Glutamatergic neuron (in vitro differentiated cells): ENCODE measurements around the gene TRAF5. TPM values are rescaled to one million over a fixed set of nuclear protein-coding genes. Genes with fewer than 3 reads are reported as not detected.
A peak's percentile ranks its signal among the peaks of the same experiment; 100 is the strongest.

Experiments used
- DNase-seq: peaks from one replicate; pipeline ENCODE4 v3.0.0; 2022
- H3K27ac Mint-ChIP-seq: one replicate; pipeline ENCODE4 v1.8.0; 2020; ENCODE audit warnings: mild to moderate bottlenecking, mixed read lengths, inconsistent platforms; ENCODE audit not compliant: unreplicated experiment
- H3K27me3 Mint-ChIP-seq: one replicate; pipeline ENCODE4 v1.8.0; 2020; ENCODE audit warnings: mild to moderate bottlenecking, moderate library complexity, mixed read lengths, inconsistent platforms; ENCODE audit not compliant: unreplicated experiment
- H3K36me3 Mint-ChIP-seq: one replicate; pipeline ENCODE4 v1.8.0; 2020; ENCODE audit warnings: mild to moderate bottlenecking, mixed read lengths, inconsistent platforms; ENCODE audit not compliant: unreplicated experiment
- H3K4me1 Mint-ChIP-seq: one replicate; pipeline ENCODE4 v1.8.0; 2020; ENCODE audit warnings: mild to moderate bottlenecking, low read depth, mixed read lengths, inconsistent platforms; ENCODE audit not compliant: unreplicated experiment
- H3K4me3 Mint-ChIP-seq: one replicate; pipeline ENCODE4 v1.8.0; 2020; ENCODE audit warnings: mild to moderate bottlenecking, mixed read lengths, inconsistent platforms; ENCODE audit not compliant: unreplicated experiment
- H3K9me3 Mint-ChIP-seq: one replicate; pipeline ENCODE4 v1.8.0; 2020; ENCODE audit warnings: mild to moderate bottlenecking, moderate library complexity, mixed read lengths, inconsistent platforms; ENCODE audit not compliant: unreplicated experiment
- CTCF ChIP-seq: fragments of 200-600 bp; sonication (generic); IDR thresholded peaks from one replicate; pipeline ENCODE4 v1.5.0; 2021; ENCODE audit not compliant: partially characterized antibody, unreplicated experiment
- total RNA-seq: library from RNA; stranded (reverse); fragmentation: NEBNext Ultra II Directional; extraction: Animal tissue kit (Norgen Biotek cat#: 25700); gene quantifications from one replicate; pipeline ENCODE4 v1.2.1, GENCODE V29; 2021; ENCODE audit not compliant: unreplicated experiment

TRAF5 gene
- total RNA-seq, 1 donor from 2014 or later = 9.7 TPM

GRCh38 chr1:211323156-211324063, 3.2 kb upstream of the TRAF5 start:
- Mint-ChIP-seq H3K36me3 (no peaks in the 10 kb centered on the region), H3K27me3 (peaks cover 6% of the 10 kb centered on the region), H3K9me3 (peaks cover 9% of the 10 kb centered on the region), H3K4me3 (no peak overlapping the region), H3K27ac (no peak overlapping the region), H3K4me1 (peaks cover 6% of the 10 kb centered on the region)
- DNase-seq = peak; percentile 62
- TF ChIP-seq CTCF = peak; percentile 79

- no peak for DNase-seq
These were observed 1.4 kb upstream of the TRAF5 start for GRCh38 chr1:211324992-211325775.

GRCh38 chr1:211326140-211326527, 499 bp upstream of the TRAF5 start:
- Mint-ChIP-seq H3K4me3 (peak overlapping the region; percentile 89), H3K27me3 (peaks cover 6% of the 10 kb centered on the region), H3K9me3 (peaks cover 8% of the 10 kb centered on the region), H3K4me1 (peaks cover 6% of the 10 kb centered on the region), H3K36me3 (no peaks in the 10 kb centered on the region), H3K27ac (peak overlapping the region; percentile 83)
- no peak for DNase-seq
- no peak for TF ChIP-seq CTCF

More at GRCh38 chr1:211324992-211325775, 1.4 kb upstream of the TRAF5 start:
- Mint-ChIP-seq H3K4me3 (no peak overlapping the region), H3K27me3 (peaks cover 6% of the 10 kb centered on the region), H3K27ac (no peak overlapping the region), H3K9me3 (peaks cover 8% of the 10 kb centered on the region), H3K36me3 (no peaks in the 10 kb centered on the region), H3K4me1 (peaks cover 6% of the 10 kb centered on the region)
- no peak for TF ChIP-seq CTCF

GRCh38 chr1:211327346-211327921, 801 bp downstream of the TRAF5 start:
- H3K4me1 Mint-ChIP-seq = peaks cover 7% of the 10 kb centered on the region
- peaks cover 4% of the 10 kb centered on the region for H3K27me3 Mint-ChIP-seq
- peak overlapping the region; percentile 82 for H3K4me3 Mint-ChIP-seq
- no peaks in the 10 kb centered on the region for H3K36me3 Mint-ChIP-seq
- peaks cover 8% of the 10 kb centered on the region for H3K9me3 Mint-ChIP-seq
- H3K27ac Mint-ChIP-seq = no peak overlapping the region
- no peak for DNase-seq
- no peak for TF ChIP-seq CTCF
